DOHH2 (cell line): Measurements from ENCODE around the gene RBM38.

ENCODE experiments used
- CTCF ChIP-seq: fragments of 200-600 bp; sonication (generic); IDR thresholded peaks from one replicate; pipeline ENCODE4 v1.5.1; 2014; ENCODE audit warnings: antibody characterized with exemption, mild to moderate bottlenecking, low read depth, low read length; ENCODE audit not compliant: poor library complexity, severe bottlenecking
- EZH2phosphoT487 ChIP-seq: fragments of 200-600 bp; sonication (generic); IDR thresholded peaks from 2 replicates; pipeline ENCODE4 v1.6.1; 2017; ENCODE audit warnings: borderline replicate concordance, mild to moderate bottlenecking, antibody characterized with exemption, low read length, moderate library complexity, mixed read lengths

- TF ChIP-seq CTCF (no peak), EZH2phosphoT487 (no peak)
These were observed 17.5 kb downstream of the RBM38 start for GRCh38 chr20:57408536-57409233.
